Choroid plexus epithelial cell (primary cell): ENCODE data around the gene TMEM11.

Source experiments
- DNase-seq: peaks from one replicate; pipeline ENCODE4 v3.0.0-alpha.2; 2010; ENCODE audit warnings: low read depth
- H3K4me3 ChIP-seq: 2 replicates; pipeline ENCODE4 v1.5.1; 2011; ENCODE audit warnings: low read depth, mild to moderate bottlenecking, control low read depth, low read length, moderate library complexity
- CTCF ChIP-seq: conservative IDR thresholded peaks from 2 replicates; pipeline ENCODE4 v1.5.1; 2011; ENCODE audit warnings: low read depth, mild to moderate bottlenecking, control low read depth, inconsistent platforms, low read length, moderate library complexity

Gene TMEM11

GRCh38 chr17:21241564-21241963 is 27.6 kb upstream of the TMEM11 start:
- no peak for TF ChIP-seq CTCF
- no peak overlapping the region for H3K4me3 ChIP-seq
- DNase-seq = no peak

- TF ChIP-seq CTCF = no peak
- no peak overlapping the region for H3K4me3 ChIP-seq
- DNase-seq = no peak
Measured at GRCh38 chr17:21240369-21241055, 26.6 kb upstream of the TMEM11 start.

GRCh38 chr17:21239680-21240368 is 25.9 kb upstream of the TMEM11 start:
- no peak overlapping the region for H3K4me3 ChIP-seq
- DNase-seq = peak; percentile 57
- TF ChIP-seq CTCF = peak; percentile 67

GRCh38 chr17:21235921-21236320 is 22.0 kb upstream of the TMEM11 start:
- no peak for DNase-seq
- no peak for TF ChIP-seq CTCF
- no peak overlapping the region for H3K4me3 ChIP-seq

- H3K4me3 ChIP-seq = no peak overlapping the region
- no peak for TF ChIP-seq CTCF
- no peak for DNase-seq
Measured at GRCh38 chr17:21233581-21234347, 19.8 kb upstream of the TMEM11 start.

- DNase-seq = no peak
- H3K4me3 ChIP-seq = no peak overlapping the region
- TF ChIP-seq CTCF = no peak
Measured at GRCh38 chr17:21232033-21232749, 18.2 kb upstream of the TMEM11 start.
